ENCODE results near the gene PHTF1.

- no peak for TF ChIP-seq CTCF (conservative IDR thresholded peaks at IDR 0.05; ENCODE audit: low read depth, low read length)
- no peak for TF ChIP-seq EZH2 (IDR thresholded peaks at IDR 0.05; ENCODE audit: low read length, unreplicated experiment)
These were observed 21.3 kb upstream of the PHTF1 start for GRCh38 chr1:113780374-113781146.

Measured in PC-3 (cell line).